Activated CD4-positive, alpha-beta T cell treated with anti-CD3 and anti-CD28 coated beads, Interleukin-2, amount 50 U/mL, for 24 hours (primary cell): Measurements from ENCODE around the gene UHRF2.
"Not testable (repeated sequence)": the region's sequence is repeated elsewhere in the genome, so short reads cannot be mapped to it uniquely, and the experiment has no call there.

ENCODE experiments used
- DNase-seq, 2 donors: peaks; one replicate each; pipeline ENCODE4 v3.0.0-alpha.2; 2020; ENCODE audit warnings: low read depth in 1 of 2, low spot score in 1 of 2

UHRF2 gene

GRCh38 chr9:6484210-6484609 is 71.2 kb downstream of the UHRF2 start:
- no peak for DNase-seq

GRCh38 chr9:6488395-6488794 is 75.4 kb downstream of the UHRF2 start:
- no peak for DNase-seq

DNA sequence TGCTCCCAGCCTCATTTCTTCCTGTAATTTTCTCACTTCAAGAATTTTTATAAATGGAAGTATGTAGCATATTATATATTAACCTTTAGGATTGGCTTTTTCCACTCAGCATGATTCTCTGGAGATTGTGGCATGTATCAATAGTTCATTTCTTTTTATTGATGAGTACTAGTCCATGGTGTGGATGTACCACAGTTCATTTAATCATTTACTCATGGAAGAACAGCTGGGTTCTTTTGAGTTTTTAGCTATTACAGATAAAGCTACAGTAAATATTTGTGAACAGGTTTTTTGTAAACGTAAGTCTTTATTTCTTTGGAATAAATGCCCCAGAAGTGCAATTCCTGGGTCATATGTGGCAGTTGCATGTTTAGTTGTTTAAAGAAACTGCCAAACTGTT is 76.1 kb downstream of the UHRF2 start:
- DNase-seq: no peak

DNA sequence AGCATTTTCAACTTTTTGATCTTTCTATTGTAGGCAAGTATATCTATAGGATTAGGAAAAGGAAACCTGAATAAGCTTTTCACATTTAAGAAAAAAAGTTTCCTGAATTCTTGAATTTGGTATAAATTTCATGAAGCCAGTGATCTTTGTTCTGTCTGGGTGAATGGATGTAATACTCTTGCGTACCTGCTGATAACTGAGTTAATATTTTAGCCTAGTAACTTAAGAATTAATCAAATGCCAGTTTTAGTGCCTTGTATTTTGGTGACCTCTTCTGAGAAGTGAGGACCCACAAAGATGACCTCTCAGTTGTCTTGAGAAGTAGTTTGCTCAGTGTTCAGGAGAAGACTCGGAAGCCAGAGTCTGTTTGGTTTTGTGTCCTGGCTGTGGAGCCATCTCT is 77.9 kb downstream of the UHRF2 start:
- no peak for DNase-seq

DNA sequence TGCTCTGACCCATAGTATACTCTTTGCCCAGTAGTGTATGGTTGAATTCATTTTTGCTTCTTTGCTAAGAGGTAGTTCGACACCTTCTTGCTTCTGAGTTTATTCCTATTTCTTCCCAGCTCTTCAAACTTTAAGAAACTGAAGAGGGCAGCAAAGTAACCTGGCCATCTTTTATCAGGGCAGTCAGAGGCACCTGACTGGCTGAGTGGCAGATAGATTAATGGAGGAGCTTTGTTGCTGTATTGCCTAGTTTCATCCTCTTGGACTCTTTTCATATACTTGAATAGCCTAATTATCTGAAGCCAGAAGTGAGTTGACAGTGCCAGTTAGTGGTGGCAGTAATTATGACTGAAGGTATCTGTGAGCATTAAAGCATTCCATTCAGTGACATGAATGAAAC is 82.5 kb downstream of the UHRF2 start:
- DNase-seq: no peak

GRCh38 chr9:6498982-6499381 is 86.0 kb downstream of the UHRF2 start:
- no peak for DNase-seq

DNA sequence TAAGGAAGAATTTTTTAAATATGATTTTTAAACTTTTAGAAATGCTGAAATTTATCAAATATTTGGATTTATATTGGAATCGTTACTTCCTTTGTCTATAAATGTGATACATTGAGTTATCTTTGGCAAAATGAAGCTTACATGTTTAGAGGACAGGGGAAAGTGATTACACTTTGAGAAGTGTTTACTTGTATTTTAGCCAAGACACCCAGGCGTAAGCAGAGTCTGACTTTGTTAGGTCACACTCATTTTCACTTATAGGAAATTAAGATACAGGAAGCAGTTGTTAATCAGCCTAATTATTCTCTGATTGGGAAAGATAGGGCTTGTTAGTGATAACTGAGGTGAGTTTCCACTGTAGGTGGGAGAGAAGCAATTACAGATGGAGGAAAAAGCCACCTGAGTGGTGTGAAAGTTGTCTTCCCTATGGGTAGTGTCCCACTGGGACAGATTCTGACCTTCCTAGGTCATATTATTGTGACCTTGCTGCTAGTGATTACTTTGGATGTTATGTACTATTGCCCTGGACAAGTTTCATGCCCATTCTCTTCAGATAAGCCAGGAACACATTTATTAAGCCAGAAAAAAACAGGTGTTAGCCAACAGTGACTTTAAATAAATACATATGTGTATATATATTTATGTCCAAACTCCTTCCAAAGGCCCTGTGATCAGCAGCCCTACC is 88.7 kb downstream of the UHRF2 start:
- no peak for DNase-seq

GRCh38 chr9:6502399-6502798 is 89.4 kb downstream of the UHRF2 start:
- no peak for DNase-seq

- no peak for DNase-seq
Observed at GRCh38 chr9:6506571-6506970, 93.6 kb downstream of the UHRF2 start.

- DNase-seq: no peak
Observed at GRCh38 chr9:6512085-6512657, 99.2 kb downstream of the UHRF2 start.

GRCh38 chr9:6522263-6522662 is 109.3 kb downstream of the UHRF2 start:
- DNase-seq: no peak

- no peak for DNase-seq
Observed at GRCh38 chr9:6525326-6526045, 112.5 kb downstream of the UHRF2 start.

- no peak for DNase-seq
Observed at GRCh38 chr9:6535594-6535993, 122.6 kb downstream of the UHRF2 start.

DNA sequence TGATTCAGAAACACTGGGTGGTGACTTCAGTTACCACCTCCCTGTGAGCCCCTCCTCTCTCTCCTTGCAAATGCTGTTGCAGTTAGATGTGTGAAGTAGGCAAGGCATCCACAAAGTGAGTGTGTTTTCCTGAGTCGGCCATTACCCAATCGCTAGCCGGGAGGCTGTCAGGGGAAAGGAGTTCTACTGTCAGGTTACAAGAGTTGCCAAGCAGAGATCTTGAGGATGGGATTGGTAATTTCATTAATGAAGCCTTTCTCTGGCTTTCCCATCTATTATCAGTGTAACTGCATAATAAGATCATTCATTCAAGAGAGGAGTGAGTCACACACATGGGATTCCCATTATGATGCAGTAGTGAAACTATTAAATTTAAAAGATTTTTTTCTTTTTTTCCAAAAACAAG is 125.7 kb downstream of the UHRF2 start:
- DNase-seq: no peak

DNA sequence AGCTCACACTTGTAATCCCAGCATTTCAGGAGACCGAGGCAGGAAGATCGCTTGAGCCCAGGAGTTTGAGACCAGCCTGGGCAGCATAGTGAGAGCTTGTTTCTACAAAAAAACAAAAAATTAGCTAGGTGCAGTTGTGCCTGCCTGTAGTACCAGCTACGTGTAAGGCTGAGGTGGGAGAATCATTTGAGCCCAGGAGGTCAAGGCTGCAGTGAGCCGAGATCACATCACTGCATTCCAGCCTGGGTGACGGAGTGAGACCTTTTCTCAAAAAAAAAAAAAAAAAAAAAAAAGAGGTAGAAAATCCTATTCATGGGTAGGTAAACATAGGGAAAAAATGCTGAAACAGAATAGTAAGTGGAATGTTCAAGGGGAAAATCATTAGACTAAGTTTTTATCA is 129.6 kb downstream of the UHRF2 start:
- DNase-seq: not testable (repeated sequence)

DNA sequence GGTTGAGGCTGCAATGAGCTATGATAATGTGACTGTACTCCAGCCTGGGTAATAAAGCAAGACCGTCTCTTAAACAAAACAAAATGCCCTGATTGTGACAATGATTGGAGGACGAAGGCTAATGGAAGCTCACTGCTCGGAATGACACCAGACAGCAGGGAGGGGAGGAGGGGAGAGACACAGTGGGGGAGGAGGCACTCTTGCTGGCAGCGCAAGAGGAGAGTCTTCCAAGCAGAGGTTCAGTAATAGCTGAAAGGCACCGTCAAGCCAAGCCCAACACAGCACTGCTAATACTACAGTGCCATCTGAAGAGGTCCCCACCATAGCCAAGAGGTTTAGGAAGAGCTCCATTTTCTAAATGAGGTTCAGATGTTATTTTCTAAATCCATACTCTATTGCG is 130.2 kb downstream of the UHRF2 start:
- DNase-seq: no peak

DNA sequence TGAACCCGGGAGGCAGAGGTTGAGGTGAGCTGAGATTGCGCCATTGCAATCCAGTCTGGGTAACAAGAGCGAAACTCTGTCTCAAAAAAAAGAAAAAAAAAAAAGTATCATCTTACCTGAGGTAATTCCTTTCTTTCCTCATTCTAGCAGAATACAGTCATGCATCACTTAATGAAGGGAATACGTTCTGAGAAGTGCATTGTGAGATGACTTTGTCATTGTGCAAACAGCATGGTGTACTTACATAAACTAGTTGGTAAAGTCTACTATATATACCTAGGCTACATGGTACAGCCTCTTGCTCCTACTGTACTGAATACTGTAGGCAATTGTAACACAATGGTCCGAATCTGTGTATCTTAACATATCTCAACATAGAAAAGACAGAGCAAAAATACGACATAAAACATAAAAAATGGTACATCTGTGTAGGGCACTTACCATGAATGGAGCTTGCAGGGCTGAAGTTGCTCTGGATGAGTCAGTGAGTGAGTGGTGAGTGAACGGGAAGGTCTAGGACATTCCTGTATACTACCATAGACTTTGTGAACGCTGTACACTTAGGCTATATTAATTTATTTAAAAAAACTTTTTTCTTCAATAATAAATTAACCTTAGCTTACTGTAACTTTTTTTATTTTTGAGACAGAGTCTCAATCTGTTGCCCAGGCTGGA is 132.2 kb downstream of the UHRF2 start:
- DNase-seq: no peak

DNA sequence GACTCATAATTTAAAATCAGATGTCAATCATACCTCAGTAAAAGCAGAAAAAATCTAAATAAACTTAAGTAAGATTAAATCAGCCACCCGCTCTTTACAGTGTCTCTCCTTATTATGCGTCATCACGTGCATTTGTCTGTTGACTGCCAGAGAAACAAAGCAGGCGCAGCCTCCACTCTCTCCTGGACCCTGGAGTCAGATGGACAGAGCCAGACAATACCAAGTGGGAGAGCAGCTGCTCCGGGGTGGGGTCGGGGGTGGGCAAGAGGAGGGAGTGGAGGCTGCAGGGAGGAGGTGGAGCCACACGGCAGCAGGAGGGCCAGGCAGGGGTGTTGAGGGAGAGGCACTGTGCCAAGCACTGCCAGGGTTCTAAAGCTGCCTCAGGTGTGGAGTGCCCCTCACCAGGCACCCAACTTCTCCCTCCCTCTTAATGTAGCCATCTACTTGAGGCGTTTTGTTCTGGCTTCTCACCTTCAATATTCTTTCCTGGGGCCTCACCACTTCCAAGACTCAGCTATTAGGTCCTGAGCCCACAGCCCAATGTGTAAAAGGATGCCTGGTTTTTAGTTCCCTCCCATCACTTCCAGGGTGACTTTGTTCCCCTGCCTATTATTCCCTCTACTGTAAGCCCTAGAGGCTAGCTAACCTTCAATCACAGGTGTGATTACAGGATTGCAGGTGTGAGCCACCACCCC is 136.3 kb downstream of the UHRF2 start:
- no peak for DNase-seq

DNA sequence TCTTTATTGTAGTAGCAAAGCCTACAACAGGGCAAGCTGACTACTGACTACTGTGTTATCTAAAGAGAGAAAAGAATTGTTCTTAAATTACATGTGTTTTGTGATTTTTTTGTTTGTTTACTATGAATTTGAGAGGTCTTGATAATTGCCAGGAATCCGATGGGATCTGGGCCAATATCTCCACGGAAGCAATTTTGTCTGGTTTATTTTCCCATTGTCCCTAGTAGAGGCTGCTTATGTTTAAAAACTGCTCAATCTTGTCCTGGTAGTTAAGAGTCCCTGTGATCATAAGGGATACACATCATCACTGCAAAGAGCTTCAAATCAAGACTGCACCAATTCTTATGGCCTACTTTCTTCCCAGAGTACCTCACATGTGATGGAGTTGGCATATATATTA is 138.1 kb downstream of the UHRF2 start:
- no peak for DNase-seq

- no peak for DNase-seq
Observed at GRCh38 chr9:6552033-6552432, 139.0 kb downstream of the UHRF2 start.

- no peak for DNase-seq
Observed at GRCh38 chr9:6552498-6553121, 139.6 kb downstream of the UHRF2 start.
